ENCODE measurements around the gene N4BP2L2. TPM values are rescaled to one million over a fixed set of nuclear protein-coding genes. Genes with fewer than 3 reads are reported as not detected.

Gene N4BP2L2
- total and polyA plus RNA-seq, 2 of the 13 experiments (the other 11 are each of a cell fraction or from before 2014, with no cell fraction given) = 58.9 to 81.2 TPM

DNA sequence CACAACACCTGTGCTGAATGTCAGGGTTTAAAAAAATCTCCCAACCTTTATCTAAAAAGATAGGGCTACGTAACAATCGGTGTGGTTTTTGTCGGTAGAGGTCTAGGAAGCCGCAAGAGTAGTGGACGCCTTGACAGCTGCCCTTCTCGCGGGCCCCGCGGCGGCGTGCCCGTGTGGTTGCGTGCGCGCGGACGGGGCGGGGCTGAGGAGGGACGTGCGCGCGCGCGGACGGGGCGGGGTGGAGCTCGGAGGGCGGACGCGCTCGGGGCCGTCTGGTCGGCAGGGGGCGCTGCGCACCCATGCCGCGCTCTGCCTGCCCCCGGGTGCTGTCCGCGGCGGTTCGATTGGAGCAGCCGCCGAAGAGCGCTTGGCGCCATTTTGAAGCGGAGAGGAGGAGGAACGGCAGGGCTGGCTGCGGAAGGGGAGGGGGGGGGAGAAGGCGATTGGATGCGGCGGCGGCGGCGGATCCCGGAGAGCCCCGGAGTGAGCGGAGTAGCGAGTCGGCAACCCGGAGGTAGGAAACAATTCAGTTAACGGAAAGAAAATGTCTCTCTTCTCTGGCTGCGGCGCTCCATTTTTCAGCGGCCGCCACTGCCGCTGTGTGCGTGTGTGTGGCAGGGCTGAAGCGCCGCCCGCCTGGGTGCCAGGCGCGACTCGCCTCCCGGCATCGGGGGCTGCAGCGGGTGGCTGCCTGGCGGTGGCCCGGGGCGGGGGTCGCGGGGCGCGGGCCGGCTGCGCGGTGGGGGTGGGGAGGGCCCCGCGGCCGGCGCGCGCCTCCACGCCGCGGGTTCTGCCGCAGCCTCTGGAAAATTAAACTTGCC lies 47.7 kb upstream of the N4BP2L2 start, which contains the start of gene PDS5B (continued):
- TF ChIP-seq, protein P1, sequence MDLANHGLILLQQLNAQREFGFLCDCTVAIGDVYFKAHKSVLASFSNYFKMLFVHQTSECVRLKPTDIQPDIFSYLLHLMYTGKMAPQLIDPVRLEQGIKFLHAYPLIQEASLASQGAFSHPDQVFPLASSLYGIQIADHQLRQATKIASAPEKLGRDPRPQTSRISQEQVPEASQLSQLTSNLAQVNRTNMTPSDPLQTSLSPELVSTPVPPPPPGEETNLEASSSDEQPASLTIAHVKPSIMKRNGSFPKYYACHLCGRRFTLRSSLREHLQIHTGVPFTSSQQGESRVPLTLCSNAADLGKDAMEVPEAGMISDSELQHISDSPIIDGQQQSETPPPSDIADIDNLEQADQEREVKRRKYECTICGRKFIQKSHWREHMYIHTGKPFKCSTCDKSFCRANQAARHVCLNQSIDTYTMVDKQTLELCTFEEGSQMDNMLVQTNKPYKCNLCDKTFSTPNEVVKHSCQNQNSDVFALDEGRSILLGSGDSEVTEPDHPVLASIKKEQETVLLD (CRISPR knock-in tag; IDR thresholded peaks at IDR 0.05; ENCODE audit: low read depth) = peak; percentile 95
- TF ChIP-seq ZNF17 (CRISPR knock-in tag; IDR thresholded peaks at IDR 0.05) (no peak), STAG1 (CRISPR knock-in tag; IDR thresholded peaks at IDR 0.05) (peak; percentile 90), NFE2L1 (CRISPR knock-in tag; IDR thresholded peaks at IDR 0.05; ENCODE audit: borderline replicate concordance) (no peak), ZBTB8A (CRISPR knock-in tag; IDR thresholded peaks at IDR 0.05; ENCODE audit: borderline replicate concordance, low read depth) (no peak), ARNT2 (CRISPR knock-in tag; IDR thresholded peaks at IDR 0.05; ENCODE audit: low read depth) (0 out of 2 replicates have a peak, but pooled peaks have one; percentile 39), ATF2 (CRISPR knock-in tag; IDR thresholded peaks at IDR 0.05) (0 out of 2 replicates have a peak, but pooled peaks have one; percentile 18), SATB2 (CRISPR knock-in tag; IDR thresholded peaks at IDR 0.05) (no peak), SNAPC4 (CRISPR knock-in tag; IDR thresholded peaks at IDR 0.05) (no peak), MED13 (CRISPR knock-in tag; IDR thresholded peaks at IDR 0.05) (no peak), ZSCAN25 (CRISPR knock-in tag; IDR thresholded peaks at IDR 0.05) (peak; percentile 54; the same call in 1 of the 2 replicates), ELF1 (CRISPR knock-in tag; IDR thresholded peaks at IDR 0.05) (0 out of 2 replicates have a peak, but pooled peaks have one; percentile 38), DBP (CRISPR knock-in tag; IDR thresholded peaks at IDR 0.05; ENCODE audit: not compliant biosample characterization) (no peak), ZNF563 (CRISPR knock-in tag; IDR thresholded peaks at IDR 0.05) (peak; percentile 38; the same call in 1 of the 2 replicates), MIER3 (CRISPR knock-in tag; IDR thresholded peaks at IDR 0.05; ENCODE audit: borderline replicate concordance) (peak; percentile 69; the same call in 1 of the 2 replicates)
- TF ChIP-seq, protein P2, sequence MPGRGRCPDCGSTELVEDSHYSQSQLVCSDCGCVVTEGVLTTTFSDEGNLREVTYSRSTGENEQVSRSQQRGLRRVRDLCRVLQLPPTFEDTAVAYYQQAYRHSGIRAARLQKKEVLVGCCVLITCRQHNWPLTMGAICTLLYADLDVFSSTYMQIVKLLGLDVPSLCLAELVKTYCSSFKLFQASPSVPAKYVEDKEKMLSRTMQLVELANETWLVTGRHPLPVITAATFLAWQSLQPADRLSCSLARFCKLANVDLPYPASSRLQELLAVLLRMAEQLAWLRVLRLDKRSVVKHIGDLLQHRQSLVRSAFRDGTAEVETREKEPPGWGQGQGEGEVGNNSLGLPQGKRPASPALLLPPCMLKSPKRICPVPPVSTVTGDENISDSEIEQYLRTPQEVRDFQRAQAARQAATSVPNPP (CRISPR knock-in tag; IDR thresholded peaks at IDR 0.05) = no peak
